K562 treated with DMSO at 1 percent for 48 hours (cell line): Measurements from ENCODE around the gene ITPR3. TPM values are rescaled to one million over a fixed set of nuclear protein-coding genes. Genes with fewer than 3 reads are reported as not detected.

Experiments used
- total RNA-seq: library from RNA; unstranded; fragments of 300-600 nt; gene quantifications from 2 replicates; pipeline ENCODE4 v1.2.3, GENCODE V29; 2022; ENCODE audit warnings: low replicate concordance; ENCODE audit errors: extremely low read depth

ITPR3 gene
- not detected in 2 replicates for total RNA-seq

GRCh38 chr6:33620856-33621710 lies at the start of gene ITPR3:
TSS of gene ITPR3 (plus strand) at chr6:33621322. CDS start at chr6:33621603, 281 bp downstream.

GRCh38 chr6:33579828-33580714 lies 41.1 kb upstream of the ITPR3 start, which contains the start of gene BAK1:
TSS of gene BAK1 (minus strand) at chr6:33580276. CDS start at chr6:33577604, 2,672 bp downstream.

GRCh38 chr6:33711140-33712129 lies 90.3 kb downstream of the ITPR3 start, which contains the start of gene UQCC2:
TSS of gene UQCC2 (minus strand) at chr6:33711700. CDS start at chr6:33711686, 14 bp downstream.

Other genes starting within 250 kb of the ITPR3 start
- not detected in 2 replicates for gene KIFC1, start 229.5 kb upstream of the ITPR3 start, total RNA-seq
- not detected in 2 replicates for gene PHF1, start 210.3 kb upstream of the ITPR3 start, total RNA-seq
- not detected in 2 replicates for gene CUTA, start 203.2 kb upstream of the ITPR3 start, total RNA-seq
- gene SYNGAP1, start 201.3 kb upstream of the ITPR3 start, total RNA-seq = not detected in 2 replicates
- not detected in 2 replicates for gene ZBTB9, start 166.7 kb upstream of the ITPR3 start, total RNA-seq
- gene BAK1, start 41.0 kb upstream of the ITPR3 start, total RNA-seq = not detected in 2 replicates
- gene UQCC2, start 90.4 kb downstream of the ITPR3 start, total RNA-seq = not detected in 2 replicates
- gene IP6K3, start 125.6 kb downstream of the ITPR3 start, total RNA-seq = not detected in 2 replicates
- not detected in 2 replicates for gene LEMD2, start 167.8 kb downstream of the ITPR3 start, total RNA-seq
- not detected in 2 replicates for gene MLN, start 182.7 kb downstream of the ITPR3 start, total RNA-seq